GM12878 (cell line): ENCODE results near the gene C3orf22. TPM values are rescaled to one million over a fixed set of nuclear protein-coding genes. Genes with fewer than 3 reads are reported as not detected.

Source experiments
- ATAC-seq: fragments of 200-7000 bp; cut with Tn5 transposase; 3 replicates; pipeline ENCODE4 v1.9.1; 2020; ENCODE audit warnings: mild to moderate bottlenecking, moderate library complexity
- BruUV-seq: library from RNA; stranded (reverse); fragments of 400-500 nt; replicated peaks from 2 replicates; lab custom pipeline; 2021; lab: Mats Ljungman, UMichigan
- CTCF ChIA-PET: fragments of 300-600 bp; sonication (Branson Sonifier 250); formaldehyde crosslinking; extraction: SDS; loops from one replicate; lab custom pipeline; 2021; ENCODE audit warnings: inconsistent platforms; lab: Yijun Ruan, JAX
- POLR2A ChIA-PET: fragments of 350-600 bp; formaldehyde crosslinking; extraction: SDS; loops from one replicate; lab custom pipeline; 2021; ENCODE audit warnings: inconsistent platforms; lab: Charles Lee
- RAD21 ChIA-PET: fragments of 300-600 bp; sonication (Branson Sonifier 250); formaldehyde crosslinking; loops from one replicate; lab custom pipeline; 2023; ENCODE audit warnings: antibody characterized with exemption; ENCODE audit not compliant: unreplicated experiment; lab: Charles Lee
- SMC1A ChIA-PET: fragments of 300-600 bp; sonication (Branson Sonifier 250); formaldehyde crosslinking; loops from one replicate; lab custom pipeline; 2023; ENCODE audit not compliant: unreplicated experiment, uncharacterized antibody; lab: Charles Lee
- DNase-seq: peaks from one replicate; pipeline ENCODE4 v3.0.0-alpha.2; 2011; ENCODE audit warnings: low read depth, low spot score
- FAIRE-seq: peaks from 3 replicates; lab custom pipeline; 2011; peaks lifted over from hg19 to GRCh38; lab: Jason Lieb, UNC
- H2AFZ ChIP-seq: 2 replicates; pipeline ENCODE4 v1.6.0; 2011; ENCODE audit warnings: low read depth, low read length, control low read depth; ENCODE audit not compliant: control insufficient read depth
- H3K27ac ChIP-seq: 2 replicates; pipeline ENCODE4 v1.5.1; 2011; ENCODE audit warnings: control low read depth; ENCODE audit not compliant: control insufficient read depth, insufficient read depth
- H3K27me3 ChIP-seq, 2 experiments: replicated peaks in 1 of 2; 2 replicates each; pipeline versions ENCODE4 v1.6.0 to v1.6.1; 2011; ENCODE audit warnings: low read length in 1 of 2; ENCODE audit not compliant: control insufficient read depth in 2 of 2, insufficient read depth in 2 of 2
- H3K36me3 ChIP-seq, 2 experiments: 2 replicates each; pipeline ENCODE4 v1.5.1; 2011; ENCODE audit warnings: low read length in 1 of 2; ENCODE audit not compliant: control insufficient read depth in 2 of 2, insufficient read depth in 2 of 2
- H3K4me1 ChIP-seq: 2 replicates; pipeline ENCODE4 v1.6.1; 2011; ENCODE audit warnings: mild to moderate bottlenecking, low read length, moderate library complexity, mixed read lengths; ENCODE audit not compliant: control insufficient read depth, insufficient read depth
- H3K4me2 ChIP-seq: 2 replicates; pipeline ENCODE4 v1.6.0; 2011; ENCODE audit warnings: control low read depth; ENCODE audit not compliant: control insufficient read depth, insufficient read depth
- H3K4me3 ChIP-seq: fragments of 200-600 bp; sonication (generic); 2 replicates; pipeline ENCODE4 v1.5.1; 2016
- H3K79me2 ChIP-seq: 2 replicates; pipeline ENCODE4 v1.6.0; 2011; ENCODE audit warnings: low read length; ENCODE audit not compliant: control insufficient read depth, insufficient read depth
- H3K9ac ChIP-seq: 2 replicates; pipeline ENCODE4 v1.8.0; 2011; ENCODE audit warnings: low read length, control low read depth, mixed read lengths; ENCODE audit not compliant: control insufficient read depth, insufficient read depth
- H3K9me3 ChIP-seq: replicated peaks from 3 replicates; pipeline ENCODE4 v1.5.1; 2011; ENCODE audit warnings: mild to moderate bottlenecking, low read length; ENCODE audit not compliant: control insufficient read depth, insufficient read depth
- H4K20me1 ChIP-seq: 2 replicates; pipeline ENCODE4 v1.6.0; 2011; ENCODE audit not compliant: control insufficient read depth, insufficient read depth
- ATF7 ChIP-seq: fragments of 450-650 bp; IDR thresholded peaks from 2 replicates; pipeline ENCODE4 v1.6.1; 2016; ENCODE audit warnings: low read depth, mild to moderate bottlenecking
- BACH1 ChIP-seq: fragments of 450-650 bp; IDR thresholded peaks from 2 replicates; pipeline ENCODE4 v1.6.1; 2017; ENCODE audit warnings: mild to moderate bottlenecking, borderline replicate concordance
- CHD1 ChIP-seq: IDR thresholded peaks from 2 replicates; pipeline ENCODE4 v1.6.1; 2012; ENCODE audit warnings: low read depth, low read length, improper control_type of control experiment
- DPF2 ChIP-seq: fragments of 450-650 bp; IDR thresholded peaks from 2 replicates; pipeline ENCODE4 v1.6.1; 2017; ENCODE audit warnings: mild to moderate bottlenecking
- EZH2 ChIP-seq: IDR thresholded peaks from 2 replicates; pipeline ENCODE4 v1.6.1; 2012; ENCODE audit warnings: low read depth, mild to moderate bottlenecking, control low read depth, inconsistent platforms, low read length, borderline replicate concordance; ENCODE audit not compliant: control insufficient read depth
- HDGF ChIP-seq: fragments of 450-650 bp; IDR thresholded peaks from 2 replicates; pipeline ENCODE4 v1.6.1; 2016; ENCODE audit warnings: antibody characterized with exemption
- MXI1 ChIP-seq: fragments of 150-350 bp; IDR thresholded peaks from 2 replicates; pipeline ENCODE4 v1.6.1; 2011; ENCODE audit warnings: low read depth, mild to moderate bottlenecking, inconsistent platforms, low read length, improper control_type of control experiment
- RFX5 ChIP-seq: IDR thresholded peaks from 2 replicates; pipeline ENCODE4 v1.6.1; 2011; ENCODE audit warnings: low read depth, low read length, improper control_type of control experiment
- SIX5 ChIP-seq: IDR thresholded peaks from 2 replicates; pipeline ENCODE4 v1.6.1; 2011; ENCODE audit warnings: mild to moderate bottlenecking, low read depth, low read length, moderate library complexity; ENCODE audit not compliant: severe bottlenecking
- TBL1XR1 ChIP-seq: IDR thresholded peaks from 2 replicates; pipeline ENCODE4 v1.6.1; 2012; ENCODE audit warnings: low read depth, low read length, improper control_type of control experiment
- WGBS: methylation state at CpG from one replicate; pipeline ENCODE4 v1.1.6; 2016; ENCODE audit warnings: low lambda C conversion rate; ENCODE audit not compliant: insufficient replicate concordance, insufficient coverage; ENCODE audit errors: missing lambda C conversion rate; 5-methylcytosine and 5-hydroxymethylcytosine counted together
- in situ Hi-C: fragments of 300-500 bp; cut with MboI; formaldehyde crosslinking; loops from 9 replicates; pipeline ENCODE4 v1.14.3; 2018; ENCODE audit warnings: mixed read lengths
- intact Hi-C: fragments of 100-400 bp; cut with micrococcal nuclease; formaldehyde crosslinking; loops from one replicate; pipeline ENCODE4 v1.14.2; 2022; ENCODE audit not compliant: unreplicated experiment
- polyA plus RNA-seq, 11 experiments: library from polyadenylated mRNA; depleted of rRNA in 4 of 11; unstranded in 6 of 11; stranded (reverse) in 5 of 11; fragments of >200 nt; fragmentation: Nextera tagmentation in 4 of 11; fragmentation: Illumina TruSeq in 1 of 11; extraction: Ambion mirVana in 4 of 11; extraction: Trizol in 1 of 11; gene quantifications; 1 replicate in 1 of 11; 2 replicates in 10 of 11; pipeline versions ENCODE4 v1.2.1 to v1.2.3, GENCODE V29; 2011 to 2016; ENCODE audit warnings: inconsistent platforms in 2 of 11, missing spikeins in 2 of 11, low read depth in 1 of 11
- total RNA-seq, 4 experiments: library from RNA; depleted of rRNA in 3 of 4; stranded (reverse); fragments of >200 nt in 3 of 4; fragmentation: Illumina TruSeq in 1 of 4; extraction: Trizol in 1 of 4; gene quantifications; 2 replicates each; pipeline versions ENCODE4 v1.2.1 to v1.2.3, GENCODE V29; 2013 to 2021
- TF ChIP-seq, protein P1 (sequence below): fragments of 450-650 bp; IDR thresholded peaks from 2 replicates; pipeline ENCODE4 v1.6.1; 2017; ENCODE audit warnings: low read depth, mild to moderate bottlenecking, moderate library complexity
- TF ChIP-seq, protein P2 (sequence below): fragments of 450-650 bp; IDR thresholded peaks from 2 replicates; pipeline ENCODE4 v1.6.1; 2017; ENCODE audit warnings: mild to moderate bottlenecking
- TF ChIP-seq, protein P3 (sequence below): fragments of 450-650 bp; IDR thresholded peaks from 2 replicates; pipeline ENCODE4 v1.6.1; 2018; ENCODE audit warnings: mild to moderate bottlenecking, low read depth, moderate library complexity; ENCODE audit not compliant: partially characterized antibody
- TF ChIP-seq, protein P4 (sequence below): fragments of 450-650 bp; IDR thresholded peaks from 2 replicates; pipeline ENCODE4 v1.6.1; 2017; ENCODE audit warnings: borderline replicate concordance
- TF ChIP-seq, protein P5 (sequence below): fragments of 450-650 bp; IDR thresholded peaks from 2 replicates; pipeline ENCODE4 v1.6.1; 2017; ENCODE audit warnings: antibody characterized with exemption, mild to moderate bottlenecking, moderate library complexity

Gene C3orf22
- total and polyA plus RNA-seq, 10 of the 15 experiments (the other 5 are each of a cell fraction or from before 2014, with no cell fraction given), result not detected

DNA sequence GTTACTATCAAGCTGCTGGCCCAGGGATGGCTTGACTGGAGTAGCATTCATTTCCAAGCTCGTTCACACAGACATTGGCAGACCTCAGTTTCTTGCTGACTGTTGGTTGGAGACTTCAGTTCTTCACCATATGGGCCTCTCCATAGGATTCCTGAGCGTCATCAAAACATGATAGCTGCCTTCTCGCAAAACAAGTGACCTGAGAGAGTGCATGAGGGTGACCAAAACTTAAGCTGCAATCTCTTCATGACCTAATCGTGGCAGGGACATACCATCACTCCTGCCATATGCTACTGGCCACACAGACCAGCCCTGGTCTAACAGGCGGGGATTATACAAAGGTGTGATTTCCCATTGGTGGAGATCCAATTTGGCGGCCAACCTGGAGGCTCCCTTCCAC lies 46.0 kb upstream of the C3orf22 start:
- H2AFZ ChIP-seq, result no peak overlapping the region
- FAIRE-seq (no peak), ATAC-seq (no peak), DNase-seq (no peak)
- H4K20me1 ChIP-seq, result no peaks in the 10 kb centered on the region
- H3K4me3 ChIP-seq, result no peak overlapping the region
- H3K27ac ChIP-seq, result no peak overlapping the region
- in situ Hi-C loops (no loop called here), intact Hi-C loops (no loop called here)
- no peaks in the 10 kb centered on the region for H3K9me3 ChIP-seq
- H3K36me3 ChIP-seq, result no peaks in the 10 kb centered on the region
- H3K4me2 ChIP-seq, result no peak overlapping the region
- H3K4me1 ChIP-seq, result no peaks in the 10 kb centered on the region
- TF ChIP-seq, protein P1, sequence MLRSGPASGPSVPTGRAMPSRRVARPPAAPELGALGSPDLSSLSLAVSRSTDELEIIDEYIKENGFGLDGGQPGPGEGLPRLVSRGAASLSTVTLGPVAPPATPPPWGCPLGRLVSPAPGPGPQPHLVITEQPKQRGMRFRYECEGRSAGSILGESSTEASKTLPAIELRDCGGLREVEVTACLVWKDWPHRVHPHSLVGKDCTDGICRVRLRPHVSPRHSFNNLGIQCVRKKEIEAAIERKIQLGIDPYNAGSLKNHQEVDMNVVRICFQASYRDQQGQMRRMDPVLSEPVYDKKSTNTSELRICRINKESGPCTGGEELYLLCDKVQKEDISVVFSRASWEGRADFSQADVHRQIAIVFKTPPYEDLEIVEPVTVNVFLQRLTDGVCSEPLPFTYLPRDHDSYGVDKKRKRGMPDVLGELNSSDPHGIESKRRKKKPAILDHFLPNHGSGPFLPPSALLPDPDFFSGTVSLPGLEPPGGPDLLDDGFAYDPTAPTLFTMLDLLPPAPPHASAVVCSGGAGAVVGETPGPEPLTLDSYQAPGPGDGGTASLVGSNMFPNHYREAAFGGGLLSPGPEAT, result no peak
- TF ChIP-seq SIX5 (no peak), HDGF (no peak), BACH1 (no peak), ATF7 (no peak), TBL1XR1 (no peak), MXI1 (no peak), DPF2 (no peak), RFX5 (no peak), CHD1 (no peak), EZH2 (no peak)
- TF ChIP-seq, protein P2, sequence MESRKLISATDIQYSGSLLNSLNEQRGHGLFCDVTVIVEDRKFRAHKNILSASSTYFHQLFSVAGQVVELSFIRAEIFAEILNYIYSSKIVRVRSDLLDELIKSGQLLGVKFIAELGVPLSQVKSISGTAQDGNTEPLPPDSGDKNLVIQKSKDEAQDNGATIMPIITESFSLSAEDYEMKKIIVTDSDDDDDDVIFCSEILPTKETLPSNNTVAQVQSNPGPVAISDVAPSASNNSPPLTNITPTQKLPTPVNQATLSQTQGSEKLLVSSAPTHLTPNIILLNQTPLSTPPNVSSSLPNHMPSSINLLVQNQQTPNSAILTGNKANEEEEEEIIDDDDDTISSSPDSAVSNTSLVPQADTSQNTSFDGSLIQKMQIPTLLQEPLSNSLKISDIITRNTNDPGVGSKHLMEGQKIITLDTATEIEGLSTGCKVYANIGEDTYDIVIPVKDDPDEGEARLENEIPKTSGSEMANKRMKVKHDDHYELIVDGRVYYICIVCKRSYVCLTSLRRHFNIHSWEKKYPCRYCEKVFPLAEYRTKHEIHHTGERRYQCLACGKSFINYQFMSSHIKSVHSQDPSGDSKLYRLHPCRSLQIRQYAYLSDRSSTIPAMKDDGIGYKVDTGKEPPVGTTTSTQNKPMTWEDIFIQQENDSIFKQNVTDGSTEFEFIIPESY, result no peak
- TF ChIP-seq, protein P3, sequence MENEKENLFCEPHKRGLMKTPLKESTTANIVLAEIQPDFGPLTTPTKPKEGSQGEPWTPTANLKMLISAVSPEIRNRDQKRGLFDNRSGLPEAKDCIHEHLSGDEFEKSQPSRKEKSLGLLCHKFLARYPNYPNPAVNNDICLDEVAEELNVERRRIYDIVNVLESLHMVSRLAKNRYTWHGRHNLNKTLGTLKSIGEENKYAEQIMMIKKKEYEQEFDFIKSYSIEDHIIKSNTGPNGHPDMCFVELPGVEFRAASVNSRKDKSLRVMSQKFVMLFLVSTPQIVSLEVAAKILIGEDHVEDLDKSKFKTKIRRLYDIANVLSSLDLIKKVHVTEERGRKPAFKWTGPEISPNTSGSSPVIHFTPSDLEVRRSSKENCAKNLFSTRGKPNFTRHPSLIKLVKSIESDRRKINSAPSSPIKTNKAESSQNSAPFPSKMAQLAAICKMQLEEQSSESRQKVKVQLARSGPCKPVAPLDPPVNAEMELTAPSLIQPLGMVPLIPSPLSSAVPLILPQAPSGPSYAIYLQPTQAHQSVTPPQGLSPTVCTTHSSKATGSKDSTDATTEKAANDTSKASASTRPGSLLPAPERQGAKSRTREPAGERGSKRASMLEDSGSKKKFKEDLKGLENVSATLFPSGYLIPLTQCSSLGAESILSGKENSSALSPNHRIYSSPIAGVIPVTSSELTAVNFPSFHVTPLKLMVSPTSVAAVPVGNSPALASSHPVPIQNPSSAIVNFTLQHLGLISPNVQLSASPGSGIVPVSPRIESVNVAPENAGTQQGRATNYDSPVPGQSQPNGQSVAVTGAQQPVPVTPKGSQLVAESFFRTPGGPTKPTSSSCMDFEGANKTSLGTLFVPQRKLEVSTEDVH, result no peak
- TF ChIP-seq, protein P4, sequence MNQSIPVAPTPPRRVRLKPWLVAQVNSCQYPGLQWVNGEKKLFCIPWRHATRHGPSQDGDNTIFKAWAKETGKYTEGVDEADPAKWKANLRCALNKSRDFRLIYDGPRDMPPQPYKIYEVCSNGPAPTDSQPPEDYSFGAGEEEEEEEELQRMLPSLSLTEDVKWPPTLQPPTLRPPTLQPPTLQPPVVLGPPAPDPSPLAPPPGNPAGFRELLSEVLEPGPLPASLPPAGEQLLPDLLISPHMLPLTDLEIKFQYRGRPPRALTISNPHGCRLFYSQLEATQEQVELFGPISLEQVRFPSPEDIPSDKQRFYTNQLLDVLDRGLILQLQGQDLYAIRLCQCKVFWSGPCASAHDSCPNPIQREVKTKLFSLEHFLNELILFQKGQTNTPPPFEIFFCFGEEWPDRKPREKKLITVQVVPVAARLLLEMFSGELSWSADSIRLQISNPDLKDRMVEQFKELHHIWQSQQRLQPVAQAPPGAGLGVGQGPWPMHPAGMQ, result no peak
- TF ChIP-seq, protein P5, sequence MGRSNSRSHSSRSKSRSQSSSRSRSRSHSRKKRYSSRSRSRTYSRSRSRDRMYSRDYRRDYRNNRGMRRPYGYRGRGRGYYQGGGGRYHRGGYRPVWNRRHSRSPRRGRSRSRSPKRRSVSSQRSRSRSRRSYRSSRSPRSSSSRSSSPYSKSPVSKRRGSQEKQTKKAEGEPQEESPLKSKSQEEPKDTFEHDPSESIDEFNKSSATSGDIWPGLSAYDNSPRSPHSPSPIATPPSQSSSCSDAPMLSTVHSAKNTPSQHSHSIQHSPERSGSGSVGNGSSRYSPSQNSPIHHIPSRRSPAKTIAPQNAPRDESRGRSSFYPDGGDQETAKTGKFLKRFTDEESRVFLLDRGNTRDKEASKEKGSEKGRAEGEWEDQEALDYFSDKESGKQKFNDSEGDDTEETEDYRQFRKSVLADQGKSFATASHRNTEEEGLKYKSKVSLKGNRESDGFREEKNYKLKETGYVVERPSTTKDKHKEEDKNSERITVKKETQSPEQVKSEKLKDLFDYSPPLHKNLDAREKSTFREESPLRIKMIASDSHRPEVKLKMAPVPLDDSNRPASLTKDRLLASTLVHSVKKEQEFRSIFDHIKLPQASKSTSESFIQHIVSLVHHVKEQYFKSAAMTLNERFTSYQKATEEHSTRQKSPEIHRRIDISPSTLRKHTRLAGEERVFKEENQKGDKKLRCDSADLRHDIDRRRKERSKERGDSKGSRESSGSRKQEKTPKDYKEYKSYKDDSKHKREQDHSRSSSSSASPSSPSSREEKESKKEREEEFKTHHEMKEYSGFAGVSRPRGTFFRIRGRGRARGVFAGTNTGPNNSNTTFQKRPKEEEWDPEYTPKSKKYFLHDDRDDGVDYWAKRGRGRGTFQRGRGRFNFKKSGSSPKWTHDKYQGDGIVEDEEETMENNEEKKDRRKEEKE, result no peak
- 25% methylated on average over 6 of the region's 6 CpGs for WGBS
- RAD21 ChIA-PET, result no interaction called here
- no peak overlapping the region for H3K9ac ChIP-seq
- CTCF ChIA-PET, result no interaction called here
- POLR2A ChIA-PET, result no interaction called here
- no TSS peak for BruUV-seq
- no peaks in the 10 kb centered on the region for H3K79me2 ChIP-seq
- peaks cover 0 to 2% of the 10 kb centered on the region in 2 experiments; a peak in 1 of 4 replicates for H3K27me3 ChIP-seq
- SMC1A ChIA-PET, result no interaction called here
